HG02763 (cell line): ENCODE measurements around the gene ZBTB39.
"Not testable (repeated sequence)": the region's sequence is repeated elsewhere in the genome, so short reads cannot be mapped to it uniquely, and the experiment has no call there.

Experiments
- ATAC-seq: cut with Tn5 transposase; IDR thresholded peaks from one replicate; pipeline ENCODE4 v1.9.1; 2021; ENCODE audit warnings: mild to moderate bottlenecking, moderate library complexity; ENCODE audit not compliant: unreplicated experiment

ZBTB39 gene

GRCh38 chr12:57001448-57001906 is 4.9 kb downstream of the ZBTB39 start:
- no peak for ATAC-seq

GRCh38 chr12:57000393-57000792 is 6.0 kb downstream of the ZBTB39 start:
- ATAC-seq = no peak

GRCh38 chr12:56999456-56999855 is 6.9 kb downstream of the ZBTB39 start:
- ATAC-seq = peak; percentile 14

- peak; percentile 72 for ATAC-seq
Measured at GRCh38 chr12:56998981-56999380, 7.4 kb downstream of the ZBTB39 start.

- no peak for ATAC-seq
Measured at GRCh38 chr12:56998316-56998715, 8.0 kb downstream of the ZBTB39 start.

GRCh38 chr12:56996793-56997545 is 9.4 kb downstream of the ZBTB39 start:
- no peak for ATAC-seq

GRCh38 chr12:56995930-56996496 is 10.3 kb downstream of the ZBTB39 start:
- no peak for ATAC-seq

GRCh38 chr12:56995201-56995929 is 11.0 kb downstream of the ZBTB39 start:
- no peak for ATAC-seq

GRCh38 chr12:56994231-56994746 is 12.1 kb downstream of the ZBTB39 start:
- ATAC-seq = no peak

GRCh38 chr12:56993346-56993745 is 13.0 kb downstream of the ZBTB39 start:
- no peak for ATAC-seq

- no peak for ATAC-seq
Measured at GRCh38 chr12:56991319-56992246, 14.8 kb downstream of the ZBTB39 start.

- no peak for ATAC-seq
Measured at GRCh38 chr12:56990648-56991318, 15.6 kb downstream of the ZBTB39 start.

- ATAC-seq = no peak
Measured at GRCh38 chr12:56989861-56990610, 16.3 kb downstream of the ZBTB39 start.

GRCh38 chr12:56988207-56988739 is 18.1 kb downstream of the ZBTB39 start:
- ATAC-seq = no peak

- ATAC-seq = peak; percentile 50
Measured at GRCh38 chr12:56987551-56988053, 18.7 kb downstream of the ZBTB39 start.

GRCh38 chr12:56987011-56987410 is 19.3 kb downstream of the ZBTB39 start:
- no peak for ATAC-seq

GRCh38 chr12:56985714-56986113 is 20.6 kb downstream of the ZBTB39 start:
- not testable (repeated sequence) for ATAC-seq

- no peak for ATAC-seq
Measured at GRCh38 chr12:56983386-56983785, 23.0 kb downstream of the ZBTB39 start.
